Uterus (tissue), 2 donors: Measurements from ENCODE around the gene ADRA2C.

ENCODE experiments used
- CTCF ChIP-seq, 4 experiments: fragments of 200-600 bp in 2 of 4; fragments of 450-650 bp in 2 of 4; sonication (generic) in 2 of 4; IDR thresholded peaks; one replicate each; pipeline ENCODE4 v1.5.1; 2016 to 2019; ENCODE audit warnings: antibody characterized with exemption in 4 of 4, mild to moderate bottlenecking in 2 of 4, moderate library complexity in 1 of 4
- POLR2A ChIP-seq, 2 donors: fragments of 450-650 bp; IDR thresholded peaks; one replicate each; pipeline ENCODE4 v1.6.1; 2016; ENCODE audit warnings: antibody characterized with exemption in 2 of 2, mild to moderate bottlenecking in 1 of 2, moderate library complexity in 1 of 2

GRCh38 chr4:3780347-3781171 is 14.4 kb downstream of the ADRA2C start:
- TF ChIP-seq POLR2A (IDR thresholded peaks at IDR 0.05) (no peak), CTCF (IDR thresholded peaks at IDR 0.05) (no peak)
